ENCODE results near the gene IGFBP7.

Gene IGFBP7

GRCh38 chr4:57071326-57071725, 38.9 kb downstream of the IGFBP7 start:
- Histone ChIP-seq H3K4me3 (ENCODE audit: low read length) (no peak overlapping the region), H3K79me2 (ENCODE audit: control insufficient read depth, low read length) (no peaks in the 10 kb centered on the region), H4K20me1 (ENCODE audit: control insufficient read depth, insufficient read depth, low read depth, low read length) (no peaks in the 10 kb centered on the region), H3K36me3 (ENCODE audit: control insufficient read depth, low read length) (no peaks in the 10 kb centered on the region), H3K9me3 (ENCODE audit: control insufficient read depth, insufficient read depth, low read length) (no peaks in the 10 kb centered on the region), H3F3A (ENCODE audit: control insufficient read depth, insufficient read depth) (no peaks in the 10 kb centered on the region), H3K9me2 (replicated peaks; ENCODE audit: control insufficient read depth, low read length) (no peaks in the 10 kb centered on the region), H3K4me1 (ENCODE audit: control insufficient read depth, low read length) (no peaks in the 10 kb centered on the region), H3K27me3 (ENCODE audit: control insufficient read depth, low read length) (0 out of 2 replicates have a peak, but pooled peaks cover 8% of the 10 kb centered on the region), H3K27ac (ENCODE audit: low read depth, low read length) (no peak overlapping the region), H3K4me2 (ENCODE audit: low read length) (no peak overlapping the region)
- no peak for TF ChIP-seq CTCF (IDR thresholded peaks at IDR 0.05; ENCODE audit: low read depth, low read length, poor library complexity, severe bottlenecking)
- TF ChIP-seq EZH2phosphoT487 (IDR thresholded peaks at IDR 0.05; ENCODE audit: borderline replicate concordance, low read length), result no peak

- Histone ChIP-seq H3K9me2 (replicated peaks; ENCODE audit: control insufficient read depth, low read length) (no peaks in the 10 kb centered on the region), H3K4me2 (ENCODE audit: low read length) (no peak overlapping the region), H3K27ac (ENCODE audit: low read depth, low read length) (no peak overlapping the region), H3F3A (ENCODE audit: control insufficient read depth, insufficient read depth) (no peaks in the 10 kb centered on the region), H3K79me2 (ENCODE audit: control insufficient read depth, low read length) (no peaks in the 10 kb centered on the region), H3K4me3 (ENCODE audit: low read length) (no peak overlapping the region), H3K36me3 (ENCODE audit: control insufficient read depth, low read length) (no peaks in the 10 kb centered on the region), H4K20me1 (ENCODE audit: control insufficient read depth, insufficient read depth, low read depth, low read length) (no peaks in the 10 kb centered on the region), H3K27me3 (ENCODE audit: control insufficient read depth, low read length) (peaks cover 11% of the 10 kb centered on the region; the same call in 1 of the 2 replicates), H3K4me1 (ENCODE audit: control insufficient read depth, low read length) (no peaks in the 10 kb centered on the region), H3K9me3 (ENCODE audit: control insufficient read depth, insufficient read depth, low read length) (no peaks in the 10 kb centered on the region)
- TF ChIP-seq CTCF (IDR thresholded peaks at IDR 0.05; ENCODE audit: low read depth, low read length, poor library complexity, severe bottlenecking), result no peak
- no peak for TF ChIP-seq EZH2phosphoT487 (IDR thresholded peaks at IDR 0.05; ENCODE audit: borderline replicate concordance, low read length)
Measured at GRCh38 chr4:57070461-57070860, 39.7 kb downstream of the IGFBP7 start.

GRCh38 chr4:57068237-57068981, 41.8 kb downstream of the IGFBP7 start:
- Histone ChIP-seq H3K9me3 (ENCODE audit: control insufficient read depth, insufficient read depth, low read length) (no peaks in the 10 kb centered on the region), H3K4me1 (ENCODE audit: control insufficient read depth, low read length) (no peaks in the 10 kb centered on the region), H3K27me3 (ENCODE audit: control insufficient read depth, low read length) (peaks cover 15% of the 10 kb centered on the region), H3K4me3 (ENCODE audit: low read length) (no peak overlapping the region), H4K20me1 (ENCODE audit: control insufficient read depth, insufficient read depth, low read depth, low read length) (no peaks in the 10 kb centered on the region), H3K27ac (ENCODE audit: low read depth, low read length) (no peak overlapping the region), H3F3A (ENCODE audit: control insufficient read depth, insufficient read depth) (no peaks in the 10 kb centered on the region), H3K79me2 (ENCODE audit: control insufficient read depth, low read length) (no peaks in the 10 kb centered on the region), H3K9me2 (replicated peaks; ENCODE audit: control insufficient read depth, low read length) (no peaks in the 10 kb centered on the region), H3K4me2 (ENCODE audit: low read length) (no peak overlapping the region), H3K36me3 (ENCODE audit: control insufficient read depth, low read length) (no peaks in the 10 kb centered on the region)
- TF ChIP-seq EZH2phosphoT487 (IDR thresholded peaks at IDR 0.05; ENCODE audit: borderline replicate concordance, low read length) (no peak), CTCF (IDR thresholded peaks at IDR 0.05; ENCODE audit: low read depth, low read length, poor library complexity, severe bottlenecking) (no peak)

All from DOHH2 (cell line).